HG03520 (cell line): ENCODE measurements around the gene FRS2.

ENCODE experiments used
- ATAC-seq: cut with Tn5 transposase; IDR thresholded peaks from one replicate; pipeline ENCODE4 v1.9.1; 2021; ENCODE audit warnings: mild to moderate bottlenecking, moderate library complexity; ENCODE audit not compliant: unreplicated experiment

FRS2 gene

GRCh38 chr12:69464428-69464827, 5.8 kb upstream of the FRS2 start:
- no peak for ATAC-seq

GRCh38 chr12:69466867-69467266, 3.3 kb upstream of the FRS2 start:
- ATAC-seq, result no peak

- ATAC-seq, result no peak
These were observed 2.8 kb upstream of the FRS2 start for GRCh38 chr12:69467366-69467765.

GRCh38 chr12:69468237-69469026, 1.8 kb upstream of the FRS2 start:
- ATAC-seq, result no peak

- ATAC-seq, result peak; percentile 5
These were observed 367 bp upstream of the FRS2 start for GRCh38 chr12:69469854-69470188.

- ATAC-seq, result no peak
These were observed 865 bp downstream of the FRS2 start for GRCh38 chr12:69471076-69471430.

GRCh38 chr12:69471667-69472385, 1.6 kb downstream of the FRS2 start:
- no peak for ATAC-seq

GRCh38 chr12:69473262-69473661, 3.1 kb downstream of the FRS2 start:
- no peak for ATAC-seq

- ATAC-seq, result no peak
These were observed 4.3 kb downstream of the FRS2 start for GRCh38 chr12:69474456-69474855.

- no peak for ATAC-seq
These were observed 5.2 kb downstream of the FRS2 start for GRCh38 chr12:69475237-69475975.

- ATAC-seq, result no peak
These were observed 6.3 kb downstream of the FRS2 start for GRCh38 chr12:69476276-69477017.

- ATAC-seq, result no peak
These were observed 9.5 kb downstream of the FRS2 start for GRCh38 chr12:69479675-69480074.

- ATAC-seq, result no peak
These were observed 10.5 kb downstream of the FRS2 start for GRCh38 chr12:69480698-69481097.

- no peak for ATAC-seq
These were observed 10.9 kb downstream of the FRS2 start for GRCh38 chr12:69481133-69481532.

- no peak for ATAC-seq
These were observed 13.5 kb downstream of the FRS2 start for GRCh38 chr12:69483700-69484099.

GRCh38 chr12:69484428-69484827, 14.2 kb downstream of the FRS2 start:
- ATAC-seq, result no peak

- no peak for ATAC-seq
These were observed 20.9 kb downstream of the FRS2 start for GRCh38 chr12:69490920-69491643.

GRCh38 chr12:69492739-69493138, 22.6 kb downstream of the FRS2 start:
- ATAC-seq, result no peak

GRCh38 chr12:69495071-69495470, 24.9 kb downstream of the FRS2 start:
- no peak for ATAC-seq

- ATAC-seq, result peak; percentile 87
These were observed 27.3 kb downstream of the FRS2 start for GRCh38 chr12:69497308-69498026.
